ENCODE measurements around the gene RAB9B. TPM values are rescaled to one million over a fixed set of nuclear protein-coding genes. Genes with fewer than 3 reads are reported as not detected.

Gene RAB9B
- 42.9 TPM for total RNA-seq

DNA sequence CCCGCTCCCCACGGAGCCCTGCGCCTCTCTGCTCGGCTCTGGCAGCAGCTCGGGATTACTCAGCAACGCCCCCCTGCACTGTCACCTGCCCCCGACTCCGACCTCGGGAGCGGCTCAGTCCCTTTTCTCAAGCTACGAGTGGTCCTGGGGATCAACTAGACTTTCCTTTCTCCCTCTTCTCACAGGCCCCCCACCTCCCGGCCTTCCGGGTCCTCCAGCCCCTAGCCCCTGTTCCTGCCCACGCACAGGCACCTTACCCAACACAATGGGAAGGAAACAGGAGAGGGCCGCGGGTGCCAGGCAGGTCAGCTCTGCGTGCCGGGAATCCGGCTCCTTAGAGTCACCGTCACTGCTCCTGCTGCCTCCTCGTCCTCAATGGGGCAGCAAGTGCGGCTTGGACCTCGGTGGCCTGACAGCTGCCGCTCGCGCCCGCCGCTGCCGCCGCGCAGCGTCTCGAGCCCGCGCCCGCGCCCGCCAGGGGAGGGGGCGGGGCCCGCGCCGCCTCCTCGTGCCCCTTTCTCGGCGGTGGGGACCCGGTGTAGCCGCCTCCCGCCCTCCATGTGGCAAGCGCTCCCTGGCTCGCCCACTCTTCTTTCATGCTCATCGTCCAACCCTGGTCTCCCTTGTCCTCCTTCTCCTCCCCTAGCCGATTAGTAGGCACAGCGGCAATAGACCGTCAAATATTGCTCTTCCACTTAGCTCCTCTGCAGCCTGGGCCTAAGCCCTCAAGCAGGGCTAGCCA, at the start of gene RAB9B:
RAB9B (minus strand) TSS at position 455 of the 742 bp plus-strand sequence. CDS start 6,473 bp downstream, outside the sequence.

GRCh38 chrX:103776546-103776945, 55.5 kb downstream of the RAB9B start, which contains the start of gene PLP1:
PLP1 (plus strand) TSS chrX:103776840; CDS start chrX:103776996, 156 bp downstream.

Small RNA genes lying within 50 kb of the gene (small RNA-seq; reads per million reads assigned to genes)
- gene RNA5SP511 (ENCODE audit: low replicate concordance), result not detected

Other genes with a start within 250 kb of the RAB9B start
- 55.1 TPM for gene TCEAL4, start 246.7 kb downstream of the RAB9B start, total RNA-seq
- 11.3 TPM for gene TCEAL3, start 224.3 kb downstream of the RAB9B start, total RNA-seq
- gene TCEAL1, start 203.3 kb downstream of the RAB9B start, total RNA-seq, result 37.2 TPM
- 230 TPM for gene MORF4L2, start 145.6 kb downstream of the RAB9B start, total RNA-seq
- gene TMEM31, start 121.3 kb downstream of the RAB9B start, total RNA-seq, result not detected
- 19.4 TPM for gene PLP1, start 55.4 kb downstream of the RAB9B start, total RNA-seq
- 49.1 TPM for gene TMSB15B, start 130.4 kb upstream of the RAB9B start, total RNA-seq
- gene H2BW1, start 181.5 kb upstream of the RAB9B start, total RNA-seq, result not detected
- gene H2BW2, start 207.7 kb upstream of the RAB9B start, total RNA-seq, result not detected
- gene TMSB15C, start 244.0 kb upstream of the RAB9B start, total RNA-seq, result 56.3 TPM

All from parietal lobe (tissue), 2 donors.